Renal cortical epithelial cell (primary cell): ENCODE measurements around the gene ERN1. TPM values are rescaled to one million over a fixed set of nuclear protein-coding genes. Genes with fewer than 3 reads are reported as not detected.
A peak's percentile ranks its signal among the peaks of the same experiment; 100 is the strongest.

ENCODE experiments used
- DNase-seq: peaks from one replicate; pipeline ENCODE4 v3.0.0-alpha.2; 2011; ENCODE audit warnings: low read depth
- total RNA-seq: library from RNA; depleted of rRNA; stranded (reverse); fragments of >200 nt; gene quantifications from 2 replicates; pipeline ENCODE4 v1.2.3, GENCODE V29; 2014

ERN1 gene
- total RNA-seq, 1 donor from 2014 or later = 10.6 TPM

DNA sequence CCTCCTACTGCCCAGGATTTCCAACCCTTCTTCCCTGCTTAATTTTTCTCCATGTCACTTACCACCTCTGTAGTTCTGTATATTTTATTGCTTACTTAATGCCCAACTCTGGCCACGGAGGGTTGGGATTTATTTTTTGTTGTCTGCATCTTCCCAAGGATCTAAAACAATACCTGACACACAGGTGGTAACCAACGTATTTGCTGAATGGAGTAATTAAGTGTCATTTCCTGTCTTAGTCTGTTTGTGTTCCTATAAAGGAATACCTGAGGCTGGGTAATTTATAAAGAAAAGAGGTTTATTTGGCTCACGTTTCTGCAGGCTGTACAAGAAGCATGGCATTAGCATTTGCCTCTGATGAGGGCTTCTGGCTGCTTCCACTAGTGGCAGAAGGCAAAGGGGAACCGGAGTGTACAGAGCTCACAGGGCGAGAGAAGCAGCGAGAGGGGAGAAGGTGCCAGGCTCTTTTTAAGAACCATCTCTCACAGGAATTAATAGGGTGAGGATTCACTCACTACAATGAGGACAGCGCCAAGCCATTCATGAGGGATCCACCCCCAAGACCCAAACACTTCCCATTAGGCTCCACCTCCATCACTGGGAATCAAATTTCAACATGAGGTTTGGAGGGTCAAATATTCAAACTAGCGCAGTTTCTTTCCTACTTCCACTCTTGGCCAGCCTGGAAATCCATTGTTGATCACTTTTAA is 44.8 kb downstream of the ERN1 start:
- DNase-seq = no peak

DNA sequence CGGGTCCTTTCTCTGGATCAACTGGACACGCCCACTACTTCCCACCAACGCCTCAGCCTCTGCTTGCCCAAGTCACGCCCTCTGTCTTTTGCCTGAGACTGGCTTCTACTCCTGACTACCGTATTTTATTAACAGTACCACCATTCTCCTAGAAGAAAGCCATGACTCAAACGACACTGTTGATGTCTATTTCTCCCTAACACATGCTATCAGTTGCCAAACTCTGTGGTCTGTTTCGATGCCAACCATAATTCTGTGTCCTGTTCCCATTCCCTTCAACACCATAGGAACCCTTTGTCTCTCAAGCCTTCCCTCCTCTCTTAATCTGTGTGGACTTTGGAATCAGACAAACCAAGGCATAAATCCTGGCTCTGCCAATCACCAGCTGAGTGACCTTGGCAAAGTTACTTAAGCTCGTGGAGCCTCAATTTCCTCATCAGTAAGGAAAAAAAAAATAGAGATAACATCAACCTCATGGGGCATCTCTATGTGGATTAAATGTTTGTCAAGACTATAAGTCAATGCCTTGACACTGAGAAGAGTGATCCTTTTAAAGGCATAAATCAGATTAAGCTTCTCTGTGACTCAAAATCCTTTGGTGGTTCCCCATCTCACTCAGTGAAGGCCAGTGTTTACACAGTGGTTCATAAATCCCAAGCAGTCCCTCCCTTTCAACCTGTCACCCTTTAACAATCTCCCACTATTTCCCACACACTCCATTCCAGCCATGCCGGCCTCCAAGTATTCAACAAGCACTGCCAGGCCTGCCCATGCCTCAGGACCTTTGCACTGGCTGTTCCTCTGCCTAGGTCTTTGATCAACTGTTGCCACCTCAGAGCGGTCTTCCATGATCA is 45.6 kb downstream of the ERN1 start:
- DNase-seq = peak; percentile 85

DNA sequence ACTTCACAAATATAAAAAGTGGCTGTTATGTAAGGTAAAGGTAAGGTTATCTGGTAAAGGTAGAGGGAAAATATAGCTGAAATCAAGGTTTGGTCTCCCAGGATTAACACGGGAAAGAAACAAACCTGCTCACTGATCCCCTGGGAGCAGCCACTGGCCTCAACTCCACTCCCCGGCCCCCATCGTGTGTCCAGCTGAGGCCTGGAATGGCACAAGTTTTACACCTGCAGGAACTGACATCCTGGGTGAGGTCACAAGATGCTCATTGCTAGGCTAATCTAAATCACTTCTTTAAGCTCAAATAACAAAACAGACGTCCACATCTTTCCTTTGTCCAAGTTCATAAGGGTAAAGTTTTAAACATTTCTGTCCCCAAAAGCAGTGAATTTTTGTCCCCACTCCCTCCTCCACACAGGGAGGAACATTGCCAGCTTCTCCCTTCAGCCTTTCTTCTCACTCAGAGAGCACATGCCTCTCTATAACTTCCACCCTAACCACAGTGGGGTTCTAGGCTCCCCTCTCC is 46.3 kb downstream of the ERN1 start:
- no peak for DNase-seq

DNA sequence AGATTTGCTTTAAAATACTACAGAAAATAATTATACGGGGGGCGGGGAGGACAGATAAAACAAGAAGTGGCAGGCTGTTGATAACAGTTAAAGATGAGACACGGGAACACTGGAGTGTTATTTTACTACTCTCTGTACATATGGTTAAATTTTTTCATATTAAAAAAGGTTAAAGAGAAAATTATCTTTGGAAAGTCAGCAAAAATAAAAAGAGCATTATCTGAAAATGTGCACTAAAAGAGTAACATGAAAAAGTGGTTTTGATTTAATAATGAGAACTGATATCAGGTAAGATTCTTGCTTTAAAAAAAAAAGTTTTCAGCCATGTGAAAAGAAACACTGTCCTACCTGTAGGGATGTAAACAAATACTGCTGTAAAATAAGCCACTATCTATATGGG is 46.9 kb downstream of the ERN1 start:
- no peak for DNase-seq

DNA sequence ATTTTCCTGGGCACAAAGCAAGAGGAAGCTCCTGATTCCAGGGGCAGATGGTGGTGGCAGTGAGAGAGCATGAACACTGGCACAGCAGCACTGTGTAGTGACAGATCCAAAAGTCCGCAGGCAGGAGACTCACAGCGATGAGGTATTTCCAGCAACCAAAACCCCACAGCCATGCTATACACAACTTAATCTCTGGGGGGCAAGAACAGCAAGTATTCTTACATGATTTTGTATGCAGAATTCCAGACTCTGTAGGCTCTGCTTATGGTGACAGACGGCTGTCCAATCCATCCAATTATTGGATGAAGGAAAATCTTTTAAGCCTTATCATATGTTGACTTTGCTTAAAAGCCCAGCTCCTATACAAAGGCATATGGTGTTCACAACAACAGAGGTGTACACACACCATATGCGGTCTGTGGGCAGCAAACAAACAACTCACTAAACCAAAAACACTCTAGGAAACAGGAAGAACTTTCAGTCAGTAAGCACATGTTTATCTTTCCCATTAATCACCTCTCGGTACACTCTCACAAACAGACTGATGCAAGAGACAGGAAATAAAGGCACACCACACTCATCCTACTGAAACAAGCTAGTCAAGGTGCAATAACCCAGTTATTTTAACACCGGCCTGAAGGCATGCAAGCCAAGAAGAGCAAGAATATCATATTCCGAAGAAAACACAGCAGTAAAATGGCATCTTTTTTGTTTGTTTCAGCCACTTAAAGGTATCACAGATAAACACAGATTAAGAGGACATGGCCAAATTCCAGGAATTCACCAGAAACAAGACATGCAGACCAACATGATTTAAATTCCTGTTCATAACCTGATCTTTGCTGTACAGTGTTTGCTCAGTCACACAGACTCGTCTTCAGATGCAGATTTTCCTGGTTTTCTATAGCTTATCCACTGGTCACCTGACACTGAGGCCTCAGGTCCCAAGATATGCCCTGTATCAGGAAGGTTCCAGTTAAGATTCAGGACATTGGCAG is 47.8 kb downstream of the ERN1 start:
- peak; percentile 94 for DNase-seq

DNA sequence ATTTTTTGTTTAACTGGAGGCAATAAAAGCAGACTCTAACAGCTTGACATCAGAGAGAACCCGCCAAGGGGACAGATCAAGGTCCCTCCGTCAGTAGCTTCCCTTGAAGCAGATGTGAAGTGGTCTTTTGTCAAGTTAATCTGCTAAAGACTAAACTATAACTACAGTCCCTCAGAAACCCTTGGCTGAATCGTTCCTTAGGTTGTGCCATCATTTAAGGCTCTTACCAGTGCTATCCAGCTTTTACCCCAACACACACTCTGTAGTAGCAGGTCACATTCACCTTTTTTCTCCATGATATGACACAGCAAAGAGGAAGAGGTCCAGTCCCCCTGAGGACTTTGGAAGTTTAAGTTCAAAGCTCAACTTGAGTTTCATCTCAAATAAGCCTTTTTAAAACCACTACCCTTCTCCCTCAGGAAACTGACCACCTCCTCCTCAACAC is 49.7 kb downstream of the ERN1 start:
- DNase-seq = no peak

DNA sequence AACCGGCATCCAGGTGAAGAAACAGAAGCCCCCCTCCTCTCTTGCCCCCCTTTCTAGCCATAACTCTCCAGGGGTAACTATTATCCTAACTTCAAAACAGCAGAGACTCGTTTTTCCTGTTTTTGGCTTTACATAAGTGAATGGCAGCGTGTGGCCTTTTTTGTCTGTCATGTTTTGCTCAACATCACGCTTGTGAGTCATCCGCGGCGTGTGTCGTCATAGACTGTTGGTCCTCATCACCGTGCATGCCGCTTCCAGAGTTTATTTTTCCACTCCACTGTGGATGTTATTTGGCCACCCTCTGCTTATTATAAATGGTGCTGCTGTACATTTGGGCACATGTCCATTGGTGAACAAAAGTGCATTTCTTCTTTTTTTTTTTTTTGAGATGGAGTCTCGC is 52.6 kb downstream of the ERN1 start:
- no peak for DNase-seq

DNA sequence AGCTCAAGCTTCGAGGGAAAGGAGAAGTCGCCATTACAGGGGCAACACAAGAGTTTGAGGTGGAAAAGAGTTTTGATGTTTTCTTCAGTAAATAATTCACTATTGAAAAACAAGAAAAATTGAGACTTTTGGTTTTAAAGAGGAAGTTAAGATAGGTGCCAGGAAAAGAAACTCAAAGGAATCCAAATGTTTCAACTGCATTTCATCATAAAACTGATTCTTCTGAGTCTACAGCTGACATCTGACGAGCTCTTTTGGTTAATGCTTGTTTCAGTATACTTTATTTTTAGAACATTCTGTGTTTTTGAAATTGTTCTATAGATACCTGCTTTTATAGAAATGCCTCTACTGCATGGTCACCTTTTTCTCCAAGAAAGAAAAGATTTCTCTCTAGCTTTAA is 54.0 kb downstream of the ERN1 start:
- DNase-seq = no peak

DNA sequence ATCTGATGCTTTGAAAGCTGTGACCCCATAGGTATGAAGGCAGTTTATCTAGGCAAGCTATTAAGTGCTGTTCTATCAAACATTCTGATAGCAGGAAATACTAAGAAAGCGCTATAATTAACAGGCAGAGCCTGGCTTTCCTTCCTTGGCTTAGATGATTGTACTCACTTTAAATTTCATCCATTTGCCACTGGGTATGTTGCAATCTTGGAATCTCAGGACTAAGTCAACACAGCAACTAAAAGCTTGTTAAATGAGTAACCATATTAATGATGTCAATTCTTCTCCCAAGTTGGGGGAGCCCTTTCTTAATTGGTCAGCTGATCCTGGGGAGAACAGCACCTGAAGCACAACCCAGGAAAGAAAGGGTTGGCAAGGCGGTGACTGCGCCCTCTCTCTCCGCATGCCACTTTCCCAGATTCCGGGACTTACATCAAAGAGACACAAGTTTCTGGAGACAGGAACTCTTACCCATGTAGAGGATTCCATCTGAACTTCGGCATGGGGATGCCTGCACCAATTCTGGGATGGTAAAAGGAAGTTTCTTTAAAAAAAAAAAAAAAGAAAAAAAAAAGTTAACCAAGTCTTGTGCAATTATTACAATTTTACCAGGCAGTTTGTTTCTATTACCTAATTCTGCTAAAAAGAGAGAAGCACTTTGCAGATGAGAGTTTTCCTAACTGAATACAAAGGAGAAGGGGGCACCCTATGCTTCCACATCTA is 55.1 kb downstream of the ERN1 start:
- peak; percentile 100 for DNase-seq

DNA sequence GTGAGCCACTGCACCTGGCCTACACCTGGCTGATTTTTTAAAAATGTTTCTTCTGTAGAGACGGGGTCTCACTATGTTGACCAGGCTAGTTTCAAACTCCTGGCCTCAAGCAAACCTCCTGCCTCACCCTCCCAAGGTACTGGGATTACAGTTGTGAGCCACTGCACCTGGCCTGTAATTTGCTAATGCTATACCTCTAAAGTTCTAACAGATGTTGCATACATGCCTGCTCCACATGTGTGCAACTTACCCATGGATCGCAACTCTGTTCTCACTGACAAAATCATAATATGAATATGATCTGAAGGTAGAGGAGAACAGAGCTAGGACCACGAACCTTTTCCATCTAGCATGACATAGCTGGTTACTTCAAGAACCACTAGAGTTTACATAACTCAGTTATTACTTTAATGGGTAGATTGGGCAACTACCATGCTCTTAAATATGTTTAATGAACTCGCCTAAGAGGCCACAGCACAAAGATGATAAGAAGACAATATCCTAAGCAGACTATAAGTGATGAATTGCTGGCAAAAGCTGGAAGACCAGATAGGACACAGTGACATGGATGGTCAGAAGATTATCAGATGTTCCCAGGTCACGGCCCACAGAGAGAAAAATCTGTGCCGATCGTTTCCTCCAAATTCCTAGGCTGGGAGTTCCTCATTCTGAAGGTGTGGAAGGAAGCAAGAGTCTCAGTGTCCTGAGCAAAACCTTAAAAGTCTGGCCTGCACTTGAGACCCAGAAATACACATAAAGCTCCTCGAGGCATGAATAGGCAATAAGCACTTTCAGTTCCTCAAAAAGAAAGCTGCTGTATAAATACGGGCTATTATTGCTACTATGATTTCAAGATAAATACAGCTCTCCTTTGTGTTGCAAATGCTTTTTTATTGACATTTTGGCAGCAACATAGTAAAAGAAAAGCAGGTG is 55.9 kb downstream of the ERN1 start:
- no peak for DNase-seq

DNA sequence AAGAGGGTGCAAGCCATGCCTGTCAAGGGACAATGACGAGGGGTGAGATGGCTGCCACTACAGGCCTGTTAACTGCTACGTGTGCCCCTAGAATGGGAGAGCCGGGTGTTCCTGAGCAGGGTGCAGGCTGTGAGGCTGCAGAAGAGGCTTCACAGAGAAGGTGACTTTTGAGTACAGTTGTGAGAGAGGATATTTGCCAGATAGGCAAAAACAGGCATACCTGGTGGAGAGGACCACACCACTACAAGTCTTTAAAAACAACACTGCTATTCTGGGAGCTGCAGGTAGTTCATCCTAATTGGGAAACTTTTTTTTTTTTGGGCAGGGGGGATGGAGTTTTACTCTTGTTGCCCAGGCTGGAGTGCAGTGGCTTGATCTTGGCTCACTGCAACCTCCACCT is 58.8 kb downstream of the ERN1 start:
- DNase-seq = no peak

DNA sequence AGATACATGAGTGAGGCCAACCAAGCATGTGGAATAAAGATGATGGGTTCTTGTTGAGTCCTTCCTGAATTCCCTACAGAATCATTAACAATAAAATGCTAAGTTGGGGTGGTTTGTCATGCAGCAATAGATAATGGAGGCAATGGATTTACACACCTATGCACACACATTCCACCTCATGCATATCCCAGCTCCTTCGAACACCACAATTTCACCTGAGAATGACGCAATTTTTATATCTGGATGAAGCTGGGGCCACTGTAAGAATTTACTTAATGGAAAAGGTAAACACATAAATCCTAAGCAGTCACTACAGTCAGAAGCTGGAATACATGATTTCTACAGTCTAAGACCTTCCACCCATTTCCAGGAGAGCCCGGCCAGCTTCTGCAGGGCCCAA is 59.7 kb downstream of the ERN1 start:
- DNase-seq = no peak

DNA sequence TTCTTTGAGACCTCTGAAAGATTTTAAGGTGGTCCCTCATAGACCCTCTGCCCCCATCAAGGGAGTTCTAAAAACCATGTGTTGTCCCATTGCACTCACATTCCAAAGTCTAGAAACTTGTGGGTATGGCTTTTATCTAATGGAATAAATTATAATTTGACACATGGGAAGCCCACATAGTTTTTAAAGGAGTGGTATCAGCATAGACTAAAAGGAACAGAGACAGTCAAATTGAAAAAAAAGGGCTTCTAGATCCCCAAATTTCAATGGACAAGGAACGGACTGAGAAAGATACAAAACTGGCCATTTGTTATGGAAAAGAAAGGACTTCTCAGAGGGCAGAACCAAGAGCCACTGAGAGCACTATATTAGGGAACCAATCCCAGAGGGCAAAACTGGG is 60.8 kb downstream of the ERN1 start:
- no peak for DNase-seq

DNA sequence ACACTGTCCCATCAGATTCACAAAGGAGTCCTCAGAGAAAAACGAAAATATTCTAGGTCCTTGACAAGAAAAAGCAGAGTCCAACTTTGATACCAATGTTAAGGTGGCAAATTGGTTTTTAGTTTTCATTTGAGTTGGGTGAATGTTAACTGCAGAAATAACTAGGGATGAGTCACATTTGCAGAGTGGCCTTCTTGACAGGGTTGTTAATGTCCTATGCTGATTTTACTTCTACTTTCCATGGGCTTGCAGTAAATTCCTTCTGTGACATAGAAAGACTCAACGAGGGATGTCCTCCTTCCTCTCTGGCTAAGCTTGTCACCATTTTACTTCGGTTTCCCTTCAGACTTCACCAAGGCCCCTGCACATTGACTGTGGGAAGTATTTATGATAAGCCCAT is 62.3 kb downstream of the ERN1 start:
- peak; percentile 54 for DNase-seq

DNA sequence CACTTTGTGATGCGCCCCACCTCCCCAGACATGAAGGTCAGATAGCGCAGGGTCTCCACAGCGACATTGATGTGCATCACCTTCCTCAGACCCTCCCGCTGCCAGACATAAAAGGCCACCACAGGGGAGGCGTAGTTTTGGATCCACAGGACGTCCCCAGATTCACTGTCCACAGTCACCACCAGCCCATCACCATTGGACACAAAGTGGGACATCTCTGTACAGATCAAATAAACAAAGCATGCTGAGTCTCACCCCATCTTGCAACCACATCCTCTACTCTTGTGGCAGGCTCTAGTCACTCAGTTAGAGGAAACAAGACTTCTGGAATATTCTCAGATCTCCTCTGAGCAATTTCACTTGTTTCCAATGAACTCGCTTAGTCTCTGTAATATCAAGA is 63.2 kb downstream of the ERN1 start:
- no peak for DNase-seq

DNA sequence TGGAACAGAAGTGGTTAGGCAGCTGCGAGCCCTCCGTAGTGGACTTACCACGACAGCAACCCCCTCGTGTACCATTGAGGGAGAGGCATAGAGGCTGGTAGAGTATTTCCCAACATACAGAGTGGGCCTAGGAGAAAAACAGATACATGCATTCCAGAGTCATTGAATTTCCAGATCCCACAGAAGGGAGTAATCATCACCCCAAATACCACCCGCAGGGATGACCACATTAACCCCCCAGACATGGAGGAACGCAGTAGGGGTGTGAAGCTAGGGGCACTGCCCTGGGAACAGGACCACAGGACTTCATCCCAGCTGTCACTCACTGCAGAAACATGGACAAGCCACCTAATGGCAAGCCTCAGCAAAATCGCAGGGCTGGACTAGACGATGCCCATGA is 64.8 kb downstream of the ERN1 start:
- no peak for DNase-seq

DNA sequence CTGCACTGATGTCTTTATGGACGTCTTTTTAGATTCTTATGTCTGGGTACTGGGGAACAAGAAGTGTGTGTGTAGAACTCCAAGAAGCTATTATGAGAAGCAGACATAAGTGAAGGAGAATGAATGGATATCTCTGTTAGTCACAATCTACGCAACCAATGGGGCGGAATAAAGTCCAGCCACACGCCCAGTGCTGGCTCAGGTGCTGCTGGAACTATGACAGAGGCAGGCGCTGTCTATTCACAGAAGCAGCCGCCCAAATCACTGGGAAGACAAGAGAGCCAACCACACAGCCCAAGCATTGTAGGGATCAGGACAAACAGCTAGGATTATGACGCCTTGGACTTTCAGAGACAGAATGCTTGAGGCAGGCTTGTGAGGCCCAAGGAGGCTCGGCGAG is 65.6 kb downstream of the ERN1 start:
- DNase-seq = no peak

DNA sequence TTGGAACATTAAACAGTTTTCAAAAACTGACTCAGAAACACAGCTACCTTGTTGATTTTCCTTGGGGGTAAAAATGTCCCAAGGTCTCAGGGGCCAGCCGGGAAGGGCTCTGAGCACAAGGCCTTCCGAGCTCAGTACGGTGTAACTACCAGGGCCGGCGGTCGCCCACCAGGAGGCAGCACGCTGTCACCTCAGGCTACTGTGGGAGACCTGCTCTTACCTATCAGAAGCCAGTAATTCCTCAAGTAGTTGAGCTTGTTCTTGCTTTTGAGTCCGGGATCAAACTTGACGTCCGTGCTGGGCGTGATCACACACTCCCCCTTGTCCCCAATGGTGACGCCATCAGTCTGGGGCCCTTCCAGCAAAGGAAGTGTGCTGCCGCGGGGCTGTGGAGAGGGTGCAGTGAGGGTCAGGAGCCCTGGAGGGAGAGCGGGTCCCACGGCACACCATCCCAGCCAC is 66.1 kb downstream of the ERN1 start:
- DNase-seq = peak; percentile 61

DNA sequence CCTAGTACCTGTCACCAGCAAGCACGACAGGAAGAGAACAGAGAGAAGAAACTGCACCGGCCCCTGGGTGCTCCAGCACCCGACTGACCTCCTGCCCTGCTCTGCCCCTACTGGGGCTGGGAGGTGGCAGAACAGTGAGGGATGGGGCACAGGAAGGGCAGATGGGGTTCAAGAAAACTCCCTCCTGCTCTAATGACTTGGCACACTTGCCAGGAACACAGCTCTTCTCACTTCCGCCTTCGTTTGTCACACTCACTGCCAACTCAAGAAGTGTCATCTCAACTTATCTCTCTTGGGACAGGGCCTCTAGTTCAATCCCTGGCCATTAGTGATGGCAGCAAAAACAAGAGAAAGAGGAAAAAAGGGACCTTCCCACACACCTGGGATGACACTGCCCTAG is 66.9 kb downstream of the ERN1 start:
- DNase-seq = no peak
